SU-DHL-6 (cell line): ENCODE results near the gene ARHGAP45.

ENCODE experiments used
- H2AFZ ChIP-seq: fragments of 200-600 bp; sonication (generic); 2 replicates; pipeline ENCODE4 v1.6.1; 2014; ENCODE audit warnings: low read depth, mild to moderate bottlenecking, moderate library complexity, mixed read lengths, antibody characterized with exemption, low read length; ENCODE audit not compliant: severe bottlenecking
- H3F3A ChIP-seq: fragments of 200-600 bp; shearing (Covaris generic); 2 replicates; pipeline ENCODE4 v1.6.0; 2016; ENCODE audit warnings: antibody characterized with exemption, mild to moderate bottlenecking; ENCODE audit not compliant: insufficient read depth
- H3K27ac ChIP-seq: fragments of 200-600 bp; sonication (generic); 2 replicates; pipeline ENCODE4 v1.5.1; 2016; ENCODE audit warnings: low read depth, mild to moderate bottlenecking, low read length, moderate library complexity, mixed read lengths
- H3K27me3 ChIP-seq: fragments of 200-600 bp; sonication (generic), shearing (Covaris generic); 2 replicates; pipeline ENCODE4 v1.6.0; 2014; ENCODE audit warnings: mild to moderate bottlenecking, low read length
- H3K36me3 ChIP-seq: fragments of 200-600 bp; sonication (generic); 2 replicates; pipeline ENCODE4 v1.6.1; 2014; ENCODE audit warnings: mild to moderate bottlenecking, low read length, mixed read lengths
- H3K4me2 ChIP-seq: fragments of 300-600, 200-600 bp; shearing (Covaris generic), sonication (generic); 2 replicates; pipeline ENCODE4 v1.6.0; 2014; ENCODE audit warnings: low read length, low read depth, mild to moderate bottlenecking; ENCODE audit not compliant: poor library complexity, severe bottlenecking
- H3K4me3 ChIP-seq: fragments of 200-600 bp; sonication (generic); 2 replicates; pipeline ENCODE4 v1.5.1; 2014; ENCODE audit warnings: antibody characterized with exemption, low read length, mild to moderate bottlenecking, mixed read lengths; ENCODE audit not compliant: insufficient read depth, poor library complexity, severe bottlenecking
- H3K79me2 ChIP-seq: fragments of 200-600 bp; sonication (generic); 2 replicates; pipeline ENCODE4 v1.6.1; 2014; ENCODE audit warnings: mild to moderate bottlenecking, low read length, moderate library complexity; ENCODE audit not compliant: insufficient read depth
- H3K9ac ChIP-seq: fragments of 200-600 bp; sonication (generic); 2 replicates; pipeline ENCODE4 v1.7.0; 2014; ENCODE audit warnings: mild to moderate bottlenecking, low read length
- H3K9me2 ChIP-seq: fragments of 200-600 bp; sonication (generic); replicated peaks from 2 replicates; pipeline ENCODE4 v1.6.1; 2014; ENCODE audit warnings: low read length; ENCODE audit not compliant: insufficient read depth
- H3K9me3 ChIP-seq: fragments of 200-600 bp; sonication (generic); 2 replicates; pipeline ENCODE4 v1.6.1; 2014; ENCODE audit warnings: low read length, mixed read lengths; ENCODE audit not compliant: insufficient read depth
- H4K20me1 ChIP-seq: fragments of 200-600 bp; sonication (generic); 2 replicates; pipeline ENCODE4 v1.6.1; 2014; ENCODE audit warnings: low read depth, mild to moderate bottlenecking, antibody characterized with exemption, low read length, moderate library complexity, mixed read lengths
- CTCF ChIP-seq: fragments of 200-600 bp; sonication (generic); IDR thresholded peaks from one replicate; pipeline ENCODE4 v1.5.1; 2017; ENCODE audit warnings: antibody characterized with exemption, mild to moderate bottlenecking, low read length, moderate library complexity; ENCODE audit not compliant: insufficient read depth, poor library complexity, severe bottlenecking
- EZH2phosphoT487 ChIP-seq: fragments of 200-600 bp; sonication (generic), shearing (Covaris generic); conservative IDR thresholded peaks from 2 replicates; pipeline ENCODE4 v1.6.1; 2018; ENCODE audit warnings: mild to moderate bottlenecking, antibody characterized with exemption, low read length, moderate library complexity, mixed read lengths

ARHGAP45 gene

GRCh38 chr19:1123381-1123780 is 56.4 kb downstream of the ARHGAP45 start:
- Histone ChIP-seq H4K20me1 (no peaks in the 10 kb centered on the region), H3K27me3 (no peaks in the 10 kb centered on the region), H3K27ac (no peak overlapping the region), H3F3A (no peaks in the 10 kb centered on the region), H3K9ac (no peak overlapping the region), H3K79me2 (no peaks in the 10 kb centered on the region), H3K4me3 (no peak overlapping the region), H3K36me3 (no peaks in the 10 kb centered on the region), H3K9me2 (no peaks in the 10 kb centered on the region), H2AFZ (no peak overlapping the region), H3K4me2 (no peak overlapping the region), H3K9me3 (no peaks in the 10 kb centered on the region)
- TF ChIP-seq EZH2phosphoT487 (no peak), CTCF (no peak)

- Histone ChIP-seq H3K9me3 (no peaks in the 10 kb centered on the region), H3K36me3 (no peaks in the 10 kb centered on the region), H3K27me3 (no peaks in the 10 kb centered on the region), H3F3A (no peaks in the 10 kb centered on the region), H3K9me2 (no peaks in the 10 kb centered on the region), H3K9ac (no peak overlapping the region), H3K79me2 (no peaks in the 10 kb centered on the region), H4K20me1 (no peaks in the 10 kb centered on the region), H3K4me3 (no peak overlapping the region), H2AFZ (no peak overlapping the region), H3K4me2 (no peak overlapping the region), H3K27ac (no peak overlapping the region)
- TF ChIP-seq EZH2phosphoT487 (no peak), CTCF (no peak)
Measured at GRCh38 chr19:1123885-1124677, 57.1 kb downstream of the ARHGAP45 start.

GRCh38 chr19:1125601-1126467 is 58.9 kb downstream of the ARHGAP45 start:
- H3K9me2 ChIP-seq, result no peaks in the 10 kb centered on the region
- no peaks in the 10 kb centered on the region for H3K79me2 ChIP-seq
- H3K9ac ChIP-seq, result no peak overlapping the region
- H2AFZ ChIP-seq, result no peak overlapping the region
- H3K9me3 ChIP-seq, result no peaks in the 10 kb centered on the region
- H3K4me2 ChIP-seq, result no peak overlapping the region
- no peak overlapping the region for H3K4me3 ChIP-seq
- no peaks in the 10 kb centered on the region for H3K36me3 ChIP-seq
- no peak overlapping the region for H3K27ac ChIP-seq
- no peaks in the 10 kb centered on the region for H3K27me3 ChIP-seq
- TF ChIP-seq CTCF (no peak), EZH2phosphoT487 (no peak)
- H4K20me1 ChIP-seq, result no peaks in the 10 kb centered on the region
- H3F3A ChIP-seq, result no peaks in the 10 kb centered on the region
